Activated T-cell treated with anti-CD3 and anti-CD28 coated beads, Interleukin-2, amount 50 U/mL, for 48 hours (primary cell): Measurements from ENCODE around the gene RFTN2.
"Not testable (repeated sequence)": the region's sequence is repeated elsewhere in the genome, so short reads cannot be mapped to it uniquely, and the experiment has no call there.

Experiments used
- DNase-seq, 2 experiments: peaks; one replicate each; pipeline ENCODE4 v3.0.0-alpha.2; 2020

RFTN2 gene

DNA sequence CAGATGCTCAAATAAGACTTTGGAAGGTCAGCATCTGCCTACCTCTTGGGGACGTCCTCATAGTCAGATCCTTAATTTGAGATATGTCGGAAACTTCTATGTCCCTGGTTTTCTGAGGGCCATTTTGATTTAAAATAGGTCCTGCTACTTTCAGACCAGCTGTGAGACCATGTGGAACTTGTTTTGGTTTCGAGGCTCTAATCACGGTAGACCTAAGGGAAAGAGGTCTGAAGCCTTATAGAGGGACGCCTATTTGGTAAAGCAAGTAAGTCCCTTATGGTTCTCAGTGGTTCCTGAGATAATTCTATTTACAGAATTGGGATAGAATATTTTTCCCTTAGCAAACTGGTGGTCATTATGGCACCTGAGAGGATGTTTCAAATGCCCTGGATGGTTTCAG lies 75.1 kb downstream of the RFTN2 start:
- no peak for DNase-seq

DNA sequence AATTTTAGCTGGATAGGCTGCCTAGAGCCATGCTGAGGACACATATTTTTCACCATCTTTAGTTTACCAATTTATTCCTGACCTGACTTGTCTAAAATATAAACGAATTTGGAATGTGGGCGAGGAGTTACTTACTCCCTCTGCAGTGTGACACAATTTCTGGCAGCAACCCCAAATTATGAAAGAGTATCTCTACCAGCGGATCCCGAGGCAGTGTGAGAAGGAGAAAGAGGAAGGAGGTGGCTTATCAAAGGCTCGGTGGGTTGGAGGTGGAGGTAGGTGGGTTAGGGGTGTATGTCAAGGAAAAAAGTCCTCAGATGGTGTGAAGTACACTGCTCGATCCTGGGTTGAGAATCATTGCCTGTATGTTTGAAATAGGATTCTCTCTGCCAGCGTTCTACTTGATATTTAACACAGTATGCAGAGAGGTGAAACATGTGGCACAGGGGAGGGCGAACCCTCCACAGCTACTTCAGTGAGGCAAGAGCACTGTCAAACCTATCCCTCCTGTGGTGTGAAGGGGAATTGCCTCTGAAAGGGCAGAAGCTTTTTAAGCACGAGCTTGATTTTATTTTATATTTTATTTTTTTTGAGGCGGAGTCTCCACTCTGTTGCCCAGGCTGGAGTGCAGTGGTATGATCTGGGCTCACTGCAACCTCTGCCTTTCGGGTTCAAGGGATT lies 76.0 kb downstream of the RFTN2 start:
- peak; percentile 24 to 36 for DNase-seq

DNA sequence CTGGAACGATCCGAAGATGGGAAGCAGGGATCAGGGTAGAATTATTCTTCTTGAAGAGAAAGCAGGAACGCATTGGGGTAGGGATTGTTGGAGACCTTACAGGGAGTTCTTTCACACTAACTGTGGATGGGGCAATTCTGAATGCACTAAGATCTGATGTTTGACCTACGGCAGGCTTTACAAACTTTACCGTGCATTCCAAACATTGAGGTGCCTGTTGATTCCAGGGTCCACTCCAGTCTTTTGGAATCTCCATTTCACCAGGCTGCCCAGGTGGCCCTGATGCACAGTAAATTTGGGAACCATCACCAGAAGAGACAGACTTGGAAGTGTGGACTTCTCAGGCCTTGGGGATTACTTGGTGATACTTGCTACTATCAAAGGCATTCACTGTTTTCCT lies 76.9 kb downstream of the RFTN2 start:
- DNase-seq: no peak

DNA sequence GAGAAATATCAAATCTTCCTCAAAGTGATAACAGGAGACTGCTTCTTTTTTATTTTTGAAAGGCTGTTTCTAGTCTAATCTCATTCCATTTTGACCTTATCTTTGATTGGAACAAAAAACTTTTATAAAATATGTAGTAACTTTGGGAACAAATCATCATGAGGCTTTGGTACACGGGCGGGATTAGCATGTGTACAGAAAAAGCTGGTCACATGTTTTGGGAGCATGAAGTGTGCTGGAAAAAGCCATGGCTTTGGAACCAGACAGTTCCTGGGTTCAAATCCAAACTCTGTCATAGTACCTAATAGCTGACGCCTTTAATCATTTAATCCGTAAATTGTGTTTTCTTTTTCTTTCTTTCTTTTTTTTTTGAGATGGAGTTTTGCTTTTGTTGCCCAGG lies 78.2 kb downstream of the RFTN2 start:
- no peak for DNase-seq

DNA sequence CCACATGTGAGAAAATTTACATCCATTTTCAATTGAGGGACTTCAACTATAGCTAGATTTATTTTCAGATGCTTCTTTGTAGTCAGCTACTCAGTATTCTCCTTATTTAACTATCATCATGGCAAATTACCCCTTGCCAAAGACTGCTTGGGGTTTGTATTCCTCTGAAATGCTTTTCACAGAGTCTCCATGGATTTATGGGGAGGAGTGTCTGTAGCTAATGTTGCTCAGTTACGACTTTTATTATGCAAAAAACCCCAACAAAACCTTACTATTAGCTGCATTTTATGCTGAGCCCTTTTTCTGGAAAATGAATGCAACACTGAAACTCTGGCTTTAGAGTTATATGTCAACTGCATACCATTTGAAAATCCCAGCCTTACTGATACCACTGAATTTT lies 78.6 kb downstream of the RFTN2 start:
- DNase-seq: no peak

DNA sequence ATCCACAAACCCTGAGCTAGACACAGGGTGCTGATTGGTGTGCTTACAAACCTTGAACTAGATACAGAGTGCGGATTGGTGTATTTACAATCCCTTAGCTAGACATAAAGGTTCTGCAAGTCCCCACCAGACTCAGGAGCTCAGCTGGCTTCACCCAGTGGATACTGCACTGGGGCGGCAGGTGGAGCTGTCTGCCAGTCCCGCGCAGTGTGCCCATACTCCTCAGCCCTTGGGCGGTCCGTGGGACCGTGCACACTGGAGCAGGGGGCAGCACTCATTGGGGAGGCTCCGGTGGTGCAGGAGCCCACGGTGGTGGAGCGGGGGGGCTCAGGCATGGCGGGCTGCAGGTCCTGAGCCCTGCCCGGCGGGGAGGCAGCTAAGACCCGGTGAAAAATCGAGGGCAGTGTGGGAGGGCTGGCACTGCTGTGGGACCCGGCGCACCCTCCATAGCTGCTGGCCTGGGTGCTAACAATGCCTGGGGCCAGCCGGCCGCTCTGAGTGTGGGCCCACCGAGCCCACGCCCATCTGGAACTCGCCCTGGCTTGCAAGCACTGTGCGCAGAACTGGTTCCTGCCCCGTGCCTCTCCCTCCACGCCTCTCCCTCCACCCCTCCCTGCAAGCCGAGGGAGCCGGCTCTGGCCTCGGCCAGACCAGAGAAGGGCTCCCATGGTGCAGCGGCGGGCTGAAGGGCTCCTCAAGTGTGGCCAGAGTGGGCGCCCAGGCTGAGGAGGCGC lies 83.9 kb downstream of the RFTN2 start:
- no peak for DNase-seq

DNA sequence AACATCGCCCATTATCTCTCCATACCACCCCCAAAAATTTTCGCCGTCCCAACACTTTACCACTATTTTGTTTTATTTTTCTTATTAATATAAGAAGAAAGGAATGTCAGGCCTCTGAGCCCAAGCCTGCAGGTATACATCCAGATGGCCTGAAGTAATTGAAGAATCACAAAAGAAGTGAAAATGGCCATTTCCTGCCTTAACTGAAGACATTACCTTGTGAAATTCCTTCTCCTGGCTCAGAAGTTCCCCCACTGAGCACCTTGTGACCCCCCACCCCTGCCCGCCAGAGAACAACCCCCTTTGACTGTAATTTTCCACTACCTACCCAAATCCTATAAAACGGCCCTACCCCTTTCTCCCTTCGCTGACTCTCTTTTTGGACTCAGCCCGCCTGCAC lies 88.1 kb downstream of the RFTN2 start:
- DNase-seq: not testable (repeated sequence)

DNA sequence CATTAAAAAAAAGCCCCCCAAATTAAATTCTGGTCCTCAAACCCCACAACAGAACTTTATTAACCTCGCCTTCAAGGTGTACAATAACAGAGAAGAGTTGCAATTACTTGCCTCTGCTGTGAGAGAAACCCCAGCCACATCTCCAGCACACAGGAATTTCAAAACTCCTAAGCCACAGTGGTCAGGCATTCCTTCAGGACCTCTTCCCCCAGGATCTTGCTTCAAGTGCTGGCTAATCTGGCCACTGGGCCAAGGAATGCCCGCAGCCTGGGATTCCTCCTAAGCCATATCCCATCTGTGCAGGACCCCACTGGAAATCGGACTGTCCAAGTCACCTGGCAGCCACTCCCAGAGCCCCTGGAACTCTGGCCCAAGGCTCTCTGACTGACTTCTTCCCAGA lies 95.2 kb downstream of the RFTN2 start:
- DNase-seq: not testable (repeated sequence)

DNA sequence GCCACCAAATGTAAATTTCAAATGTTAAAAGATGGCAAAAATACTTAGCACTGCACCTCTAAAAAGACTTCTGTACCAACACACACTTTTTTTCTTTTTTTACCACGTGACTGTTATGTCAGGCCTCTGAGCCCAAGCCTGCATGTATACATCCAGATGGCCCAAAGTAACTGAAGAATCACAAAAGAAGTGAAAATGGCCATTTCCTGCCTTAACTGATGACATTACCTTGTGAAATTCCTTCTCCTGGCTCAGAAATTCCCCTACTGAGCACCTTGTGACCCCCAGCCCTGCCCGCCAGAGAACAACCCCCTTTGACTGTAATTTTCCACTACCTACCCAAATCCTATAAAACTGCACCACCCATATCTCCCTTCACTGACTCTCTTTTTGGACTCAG lies 97.1 kb downstream of the RFTN2 start:
- DNase-seq: not testable (repeated sequence)

DNA sequence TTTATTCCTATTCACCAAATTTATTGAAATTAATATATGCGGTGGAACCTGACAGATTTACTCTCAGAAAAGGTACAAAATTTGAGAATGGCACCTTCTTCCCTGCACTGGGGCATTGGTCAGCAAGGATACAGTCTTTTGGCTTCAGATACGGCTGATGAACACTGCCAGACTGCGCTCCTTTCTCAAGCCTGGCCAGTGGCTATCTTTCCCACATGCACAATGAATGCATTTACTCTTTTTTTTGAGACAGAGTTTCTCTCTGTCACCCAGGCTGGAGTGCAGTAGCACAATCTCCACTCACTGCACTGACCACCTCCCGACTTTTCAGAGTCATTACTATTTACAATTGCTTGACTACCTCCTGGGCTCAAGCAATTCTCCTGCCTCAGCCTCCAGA lies 97.9 kb downstream of the RFTN2 start:
- no peak for DNase-seq

DNA sequence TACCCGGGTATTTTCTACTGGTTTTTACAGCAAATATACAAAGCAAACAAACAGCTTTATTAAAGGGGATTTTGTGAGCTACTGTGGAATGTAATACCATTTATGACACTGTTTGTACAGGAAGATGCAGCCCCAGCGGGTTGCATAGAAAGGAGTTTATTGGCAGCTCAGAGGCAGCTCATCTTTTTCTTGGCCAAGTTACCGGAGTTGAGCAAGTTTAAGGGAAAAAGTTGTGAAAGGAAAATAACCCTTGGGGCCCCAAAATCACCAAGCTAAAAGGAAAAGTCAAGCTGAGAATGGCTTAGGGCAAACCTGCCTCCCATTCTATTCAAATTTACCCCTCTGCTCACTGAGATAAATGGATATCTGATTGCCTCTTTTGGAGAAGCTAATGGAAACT lies 98.8 kb downstream of the RFTN2 start:
- DNase-seq: no peak

DNA sequence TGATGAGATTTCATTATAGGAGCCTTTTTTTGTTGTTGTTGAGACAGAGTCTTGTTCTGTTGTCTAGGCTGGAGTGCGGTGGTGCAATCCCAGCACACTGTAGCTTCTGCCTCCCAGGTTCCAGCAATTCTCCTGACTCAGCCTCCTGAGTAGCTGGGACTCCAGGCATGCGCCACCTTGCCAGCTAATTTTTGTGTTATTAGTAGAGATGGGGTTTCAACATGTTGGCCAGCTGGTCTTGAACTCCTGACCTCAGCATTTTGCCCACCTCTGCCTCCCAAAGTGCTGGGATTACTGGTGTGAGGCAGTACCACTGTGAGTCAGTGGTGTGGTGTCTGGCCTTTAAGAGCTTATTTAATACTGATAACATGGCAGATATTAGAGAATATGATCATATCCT lies 99.4 kb downstream of the RFTN2 start:
- no peak for DNase-seq

DNA sequence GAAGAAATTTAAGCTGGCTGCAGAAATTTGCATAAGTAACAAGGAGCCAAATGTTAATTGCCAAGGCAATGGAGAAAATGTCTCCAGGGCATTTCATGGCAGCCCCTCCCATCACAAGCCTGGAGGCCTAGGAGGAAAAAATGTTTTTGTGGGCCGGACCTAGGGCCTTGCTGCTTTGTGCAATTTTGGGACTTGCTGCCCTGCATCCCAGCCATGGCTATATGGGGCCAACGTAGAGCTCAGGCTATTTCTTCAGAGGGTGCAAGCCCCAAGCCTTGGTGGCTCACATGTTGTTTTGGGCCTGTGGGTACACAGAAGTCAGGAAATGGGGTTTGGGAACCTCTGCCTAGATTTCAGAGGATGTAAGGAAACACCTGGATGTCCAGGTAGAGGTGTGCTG lies 101.8 kb downstream of the RFTN2 start:
- DNase-seq: no peak

DNA sequence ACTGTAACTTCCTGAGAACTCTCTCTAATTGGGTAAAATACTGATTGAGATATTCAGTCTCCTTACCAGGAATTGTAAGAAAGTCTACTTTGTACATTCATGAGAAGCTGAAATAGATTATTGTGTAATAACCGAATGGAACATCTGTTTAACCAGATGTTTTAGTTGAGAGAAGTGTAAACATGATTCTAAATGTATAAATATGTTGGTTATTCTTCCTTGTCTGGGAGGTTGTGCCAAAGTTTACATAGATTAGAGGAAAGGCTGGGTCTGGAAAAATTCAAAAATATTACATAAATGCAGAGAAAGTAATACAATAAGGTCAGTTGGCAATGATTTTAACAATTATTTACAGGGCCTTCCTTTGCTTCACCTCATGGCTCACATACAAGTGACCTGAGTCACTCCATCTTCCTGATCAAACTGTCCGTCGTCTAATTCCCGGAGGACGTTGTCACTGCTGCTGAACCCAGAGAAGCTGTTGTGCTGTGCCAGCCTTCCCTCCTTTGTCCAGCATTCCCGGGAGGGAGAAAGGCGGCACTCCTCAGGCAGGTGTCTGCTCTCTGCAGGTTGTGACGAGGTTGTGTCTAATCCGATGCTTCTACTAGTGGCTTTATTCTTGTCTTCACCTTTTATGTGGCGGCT lies 103.6 kb downstream of the RFTN2 start:
- no peak for DNase-seq

DNA sequence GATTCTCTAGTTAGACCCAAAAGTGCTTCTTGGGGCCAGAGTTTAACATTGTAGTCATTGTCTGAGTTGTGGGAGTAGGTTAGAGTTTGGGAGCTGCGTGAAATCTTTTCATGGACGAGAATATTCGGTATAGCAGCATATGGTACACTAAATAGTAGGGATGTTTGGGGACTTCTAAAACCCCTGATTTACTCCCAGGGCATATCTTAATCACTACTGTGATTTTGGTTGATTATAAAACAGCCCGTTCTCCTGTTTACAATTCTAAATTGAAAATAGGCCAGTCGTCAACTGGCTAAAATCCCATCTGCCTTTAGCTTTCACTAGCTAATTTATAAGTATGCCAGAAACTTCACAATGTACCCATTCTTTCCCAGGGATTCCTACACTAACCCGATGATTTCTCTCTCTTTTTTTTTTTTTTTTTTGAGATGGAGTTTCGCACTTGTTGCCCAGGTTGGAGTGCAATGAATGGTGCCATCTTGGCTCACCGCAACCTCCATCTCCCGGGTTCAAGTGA lies 115.2 kb downstream of the RFTN2 start:
- DNase-seq: no peak

DNA sequence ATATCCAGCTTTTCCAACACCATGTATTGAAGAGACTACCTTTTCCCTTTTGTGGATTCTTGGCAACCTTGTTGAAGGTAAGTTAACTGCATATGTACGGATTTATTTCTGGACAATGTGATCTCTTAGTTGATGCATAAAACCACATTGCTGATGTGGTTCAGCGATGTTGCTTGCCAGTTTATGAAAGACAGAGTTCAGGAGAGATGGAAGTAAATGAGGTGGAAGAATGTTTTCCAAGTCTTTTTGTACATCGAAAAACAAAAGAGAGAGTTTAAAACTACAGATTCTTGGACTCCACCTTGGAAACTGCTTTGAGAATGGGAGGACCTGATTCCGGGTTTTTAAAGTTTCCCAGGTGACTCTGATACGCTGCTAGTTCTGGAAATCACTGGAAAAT lies 115.7 kb downstream of the RFTN2 start:
- DNase-seq: no peak

DNA sequence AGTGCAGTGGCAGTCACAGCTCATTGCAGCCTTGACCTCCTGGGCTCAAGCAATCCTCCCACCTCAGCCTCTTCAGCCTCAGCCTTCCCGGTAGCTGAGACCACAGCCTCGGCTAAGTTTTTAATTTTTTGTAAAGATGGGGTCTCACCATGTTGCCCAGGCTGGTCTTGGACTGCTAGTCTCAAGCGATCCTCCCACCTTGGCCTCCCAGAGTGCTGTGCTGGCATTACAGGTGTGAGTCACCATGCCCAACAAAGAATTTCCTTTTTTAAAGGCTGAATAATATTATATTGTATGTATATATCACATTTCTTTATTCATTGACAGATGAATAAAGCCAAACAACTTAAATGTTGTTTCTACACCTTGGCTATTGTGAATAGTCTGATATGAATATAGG lies 117.0 kb downstream of the RFTN2 start:
- no peak for DNase-seq

DNA sequence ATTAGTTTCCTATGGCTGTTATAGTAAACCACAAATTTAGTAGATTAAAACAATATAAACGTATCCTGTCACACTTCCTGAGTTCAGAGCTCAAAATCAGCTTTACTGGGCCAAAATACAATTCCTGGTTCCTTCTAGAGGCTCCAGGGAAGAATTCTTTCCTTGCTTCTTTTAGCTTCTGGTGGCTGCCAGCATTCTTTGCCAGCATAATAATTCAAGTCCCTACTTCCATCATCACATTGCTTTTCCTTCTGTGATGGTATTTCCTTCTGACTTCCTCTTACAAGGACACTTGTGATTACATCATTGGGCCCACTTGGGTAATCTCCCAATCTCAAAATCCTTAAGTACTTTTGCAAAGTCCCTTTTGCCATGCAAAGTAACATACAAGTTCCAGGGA lies 118.9 kb downstream of the RFTN2 start:
- no peak for DNase-seq

DNA sequence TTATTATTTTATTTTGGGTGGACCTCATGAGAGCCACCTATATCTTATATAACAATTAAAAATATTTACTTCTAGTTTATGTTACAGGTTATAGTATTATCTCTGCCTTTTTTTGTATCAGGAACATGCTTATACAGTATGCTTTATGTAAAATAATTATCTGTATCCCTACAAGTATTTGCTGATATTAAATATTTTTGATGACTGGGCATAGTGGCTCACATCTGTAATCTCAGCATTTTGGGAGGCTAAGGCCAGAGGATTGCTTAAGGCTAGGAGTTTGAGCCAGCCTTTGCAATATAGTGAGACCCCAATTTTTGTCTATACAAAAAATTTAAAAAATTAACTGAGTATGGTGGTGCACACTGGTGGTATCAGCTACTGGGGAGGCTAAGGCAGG lies 119.9 kb downstream of the RFTN2 start:
- DNase-seq: no peak

DNA sequence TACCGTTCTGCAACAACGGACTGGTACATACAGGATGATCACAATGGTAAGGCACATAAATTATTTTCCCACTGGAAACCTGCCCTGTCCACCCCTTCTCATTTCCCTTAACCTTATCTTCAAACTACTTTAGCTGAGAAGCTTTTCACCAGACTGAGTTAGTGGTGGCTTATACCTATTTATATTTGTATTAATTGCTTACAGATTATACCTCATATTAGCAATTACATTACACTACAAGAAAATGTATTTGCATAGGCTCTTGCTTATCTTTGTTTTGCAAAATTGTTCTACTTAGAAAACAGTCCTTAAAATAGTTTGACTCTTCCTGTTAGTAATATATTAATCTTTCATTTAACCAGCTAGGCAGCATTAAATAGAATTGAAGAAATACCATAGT lies 124.1 kb downstream of the RFTN2 start:
- not testable (repeated sequence) for DNase-seq

DNA sequence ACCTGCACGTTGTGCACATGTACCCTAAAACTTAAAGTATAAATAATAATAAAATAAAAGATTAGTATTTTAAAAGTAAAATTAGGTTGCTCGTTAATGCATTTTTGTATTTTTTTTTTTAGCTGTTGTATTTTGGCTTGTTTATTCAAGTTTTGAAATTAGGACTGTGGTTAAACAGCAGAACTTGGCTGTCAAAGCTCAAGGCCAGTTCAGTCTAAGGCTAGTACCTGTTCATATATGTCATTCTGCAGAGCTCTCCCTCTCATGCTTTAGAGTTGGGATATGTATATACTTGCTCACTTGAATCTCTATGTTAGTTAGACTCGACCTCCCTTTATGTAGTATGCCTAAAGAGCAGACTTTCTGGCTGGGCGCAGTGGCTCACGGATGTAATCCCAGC lies 126.8 kb downstream of the RFTN2 start:
- DNase-seq: no peak

DNA sequence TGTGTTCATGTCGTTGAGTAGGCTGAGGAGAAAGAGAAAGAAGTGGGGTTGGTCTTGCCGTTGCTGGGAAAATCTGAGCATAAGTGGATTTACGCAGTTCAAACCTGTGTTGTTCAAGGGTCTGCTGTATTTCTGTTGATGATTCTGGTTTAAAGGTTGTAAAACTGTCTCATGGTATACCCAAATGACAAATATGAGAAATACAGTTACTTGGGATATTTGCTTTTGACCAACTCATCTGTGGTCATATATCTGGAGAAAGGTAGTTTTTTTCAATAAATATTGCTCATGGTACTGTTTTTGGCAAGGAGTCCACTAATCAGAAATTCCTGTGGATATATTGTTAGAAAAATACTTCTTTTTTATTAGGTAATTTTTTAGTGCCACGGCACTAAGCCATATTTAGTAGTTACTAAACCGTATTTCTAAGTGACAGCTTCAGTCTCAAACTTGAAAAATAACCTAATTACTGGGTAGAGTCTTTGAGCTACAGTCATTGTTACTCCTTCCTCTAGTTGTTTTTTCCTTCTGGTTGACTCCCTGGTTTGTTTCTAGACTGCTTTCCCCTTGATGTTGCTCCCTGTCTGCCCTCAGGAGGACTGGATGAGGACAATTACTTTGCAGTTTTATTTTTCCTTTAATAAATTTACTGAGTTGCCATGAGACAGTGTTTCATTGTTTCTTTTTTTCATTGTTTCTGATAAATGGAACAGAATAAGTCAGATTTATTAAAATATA lies 128.1 kb downstream of the RFTN2 start:
- no peak for DNase-seq

DNA sequence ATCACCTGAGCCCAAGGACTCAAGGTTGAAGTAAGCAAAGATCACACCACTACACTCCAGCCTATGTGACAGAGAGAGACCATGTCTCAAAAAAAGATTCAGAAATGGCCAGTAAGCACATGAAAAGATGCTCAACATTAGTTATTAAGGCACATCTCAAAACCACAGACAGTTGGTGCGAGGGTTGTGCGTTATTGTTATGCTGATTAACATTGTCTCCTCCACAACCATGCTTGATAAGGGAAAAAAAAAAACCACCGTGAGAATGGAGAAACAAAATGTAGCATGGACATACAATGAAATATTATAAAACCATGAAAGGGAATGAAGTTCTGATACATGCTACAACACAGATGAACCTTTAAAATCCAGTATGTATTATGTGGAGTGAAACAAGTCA lies 132.2 kb downstream of the RFTN2 start:
- no peak for DNase-seq
